Heart left ventricle (tissue), 13 donors: ENCODE results near the gene ADAM15.

Source experiments
- CTCF ChIP-seq, 12 donors: fragments of 200-600 bp; sonication (generic) in 4 of 12; IDR thresholded peaks; one replicate each; pipeline versions ENCODE4 v1.5.0 to v1.8.0; 2018 to 2022; ENCODE audit warnings: antibody characterized with exemption in 12 of 12, mild to moderate bottlenecking in 5 of 12
- POLR2A ChIP-seq, 2 donors: fragments of 450-650 bp; IDR thresholded peaks; one replicate each; pipeline ENCODE4 v1.6.1; 2017; ENCODE audit warnings: antibody characterized with exemption in 2 of 2, mild to moderate bottlenecking in 2 of 2, moderate library complexity in 2 of 2
- donor health status: ischemic (EF 13 %, LVEDD 7.1; RV severe dilation, severe dysfunction).
- donor health status: DM: no; HTN: yes; CAD: no.
- donor health status: DM: no; HTN: no; CAD: no.
- donor health status: ischemic (EF 25% LVEDD 6.9; RV normal size, moderate dysfunction).
- donor health status: ischemic (EF 25% LVEDD 5.7; RV mildly dilated, moderate dysfunction).
- donor health status: ischemic (EF 35%, LVEDD 5.7; RV mildly dilated, moderate dysfunction).
- donor health status: nonischemic (EF 11% LVEDD 7.7; RV severe dilation, severe dysfunction).
- donor health status: DM: yes; HTN: yes; CAD: no.
- donor health status: PGD.
- donor health status: ischemic (EF 29% LVEDD 5.4; RV normal size, mild dysfunction).
- donor health status: nonischemic (EF 23%, LVEDD 6.1; RV moderate dilation, normal function).

GRCh38 chr1:155013632-155014031 lies 37.5 kb upstream of the ADAM15 start:
- no peak for TF ChIP-seq CTCF (IDR thresholded peaks at IDR 0.05)
- no peak for TF ChIP-seq POLR2A (IDR thresholded peaks at IDR 0.05)
